H1 (cell line): ENCODE data around the gene QSOX2. TPM values are rescaled to one million over a fixed set of nuclear protein-coding genes. Genes with fewer than 3 reads are reported as not detected.

Experiments used
- CBX5 ChIP-seq: fragments of 300-800, 300-1000 bp; sonication (generic); IDR thresholded peaks from 2 replicates; pipeline ENCODE4 v1.7.1; 2016; ENCODE audit warnings: antibody characterized with exemption, low read length, low read depth
- CBX8 ChIP-seq: fragments of 300-800, 300-1000 bp; sonication (generic); IDR thresholded peaks from 2 replicates; pipeline ENCODE4 v1.7.1; 2016; ENCODE audit warnings: low read depth, low read length, borderline replicate concordance
- polyA plus RNA-seq, 7 experiments: library from polyadenylated mRNA; depleted of rRNA in 3 of 7; stranded (reverse) in 5 of 7; unstranded in 2 of 7; fragments of >200 nt in 5 of 7; fragments of 200-250 nt in 2 of 7; gene quantifications; 1 replicate in 5 of 7; 2 replicates in 1 of 7; 4 replicates in 1 of 7; pipeline versions ENCODE4 v1.2.1 to v1.2.3, GENCODE V29; 2011 to 2013; ENCODE audit warnings: missing spikeins in 2 of 7, mixed read lengths in 2 of 7
- total RNA-seq: library from RNA; stranded (reverse); fragmentation: NEBNext Ultra II Directional; extraction: Animal tissue kit (Norgen Biotek cat#: 25700); gene quantifications from 2 replicates; pipeline ENCODE4 v1.2.1, GENCODE V29; 2021

The QSOX2 gene
- total and polyA plus RNA-seq, 2 of the 8 experiments (the other 6 are each of a cell fraction or from before 2014, with no cell fraction given): 18.0 to 28.6 TPM

- TF ChIP-seq CBX5: no peak
- no peak for TF ChIP-seq CBX8
These were observed 65.9 kb downstream of the QSOX2 start (continued) for GRCh38 chr9:136179761-136180160.
